Measurements from ENCODE around the gene SCAF11.
"Not testable (repeated sequence)": the region's sequence is repeated elsewhere in the genome, so short reads cannot be mapped to it uniquely, and the experiment has no call there.

Gene SCAF11, protein sequence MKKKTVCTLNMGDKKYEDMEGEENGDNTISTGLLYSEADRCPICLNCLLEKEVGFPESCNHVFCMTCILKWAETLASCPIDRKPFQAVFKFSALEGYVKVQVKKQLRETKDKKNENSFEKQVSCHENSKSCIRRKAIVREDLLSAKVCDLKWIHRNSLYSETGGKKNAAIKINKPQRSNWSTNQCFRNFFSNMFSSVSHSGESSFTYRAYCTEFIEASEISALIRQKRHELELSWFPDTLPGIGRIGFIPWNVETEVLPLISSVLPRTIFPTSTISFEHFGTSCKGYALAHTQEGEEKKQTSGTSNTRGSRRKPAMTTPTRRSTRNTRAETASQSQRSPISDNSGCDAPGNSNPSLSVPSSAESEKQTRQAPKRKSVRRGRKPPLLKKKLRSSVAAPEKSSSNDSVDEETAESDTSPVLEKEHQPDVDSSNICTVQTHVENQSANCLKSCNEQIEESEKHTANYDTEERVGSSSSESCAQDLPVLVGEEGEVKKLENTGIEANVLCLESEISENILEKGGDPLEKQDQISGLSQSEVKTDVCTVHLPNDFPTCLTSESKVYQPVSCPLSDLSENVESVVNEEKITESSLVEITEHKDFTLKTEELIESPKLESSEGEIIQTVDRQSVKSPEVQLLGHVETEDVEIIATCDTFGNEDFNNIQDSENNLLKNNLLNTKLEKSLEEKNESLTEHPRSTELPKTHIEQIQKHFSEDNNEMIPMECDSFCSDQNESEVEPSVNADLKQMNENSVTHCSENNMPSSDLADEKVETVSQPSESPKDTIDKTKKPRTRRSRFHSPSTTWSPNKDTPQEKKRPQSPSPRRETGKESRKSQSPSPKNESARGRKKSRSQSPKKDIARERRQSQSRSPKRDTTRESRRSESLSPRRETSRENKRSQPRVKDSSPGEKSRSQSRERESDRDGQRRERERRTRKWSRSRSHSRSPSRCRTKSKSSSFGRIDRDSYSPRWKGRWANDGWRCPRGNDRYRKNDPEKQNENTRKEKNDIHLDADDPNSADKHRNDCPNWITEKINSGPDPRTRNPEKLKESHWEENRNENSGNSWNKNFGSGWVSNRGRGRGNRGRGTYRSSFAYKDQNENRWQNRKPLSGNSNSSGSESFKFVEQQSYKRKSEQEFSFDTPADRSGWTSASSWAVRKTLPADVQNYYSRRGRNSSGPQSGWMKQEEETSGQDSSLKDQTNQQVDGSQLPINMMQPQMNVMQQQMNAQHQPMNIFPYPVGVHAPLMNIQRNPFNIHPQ (N-terminal part only)

GRCh38 chr12:45990468-45991283 lies at the start of gene SCAF11:
Gene SCAF11 (minus strand): TSS chr12:45990574. CDS start chr12:45964167, 26,407 bp downstream.
- DNase-seq (ENCODE audit: low read depth in 2 of 2), result peak; percentile 100

GRCh38 chr12:46037066-46037465 lies 46.7 kb upstream of the SCAF11 start:
- DNase-seq (ENCODE audit: low read depth in 2 of 2), result not testable (repeated sequence)

- no peak for DNase-seq (ENCODE audit: low read depth in 2 of 2)
Observed at GRCh38 chr12:46027172-46027571, 36.8 kb upstream of the SCAF11 start.

DNA sequence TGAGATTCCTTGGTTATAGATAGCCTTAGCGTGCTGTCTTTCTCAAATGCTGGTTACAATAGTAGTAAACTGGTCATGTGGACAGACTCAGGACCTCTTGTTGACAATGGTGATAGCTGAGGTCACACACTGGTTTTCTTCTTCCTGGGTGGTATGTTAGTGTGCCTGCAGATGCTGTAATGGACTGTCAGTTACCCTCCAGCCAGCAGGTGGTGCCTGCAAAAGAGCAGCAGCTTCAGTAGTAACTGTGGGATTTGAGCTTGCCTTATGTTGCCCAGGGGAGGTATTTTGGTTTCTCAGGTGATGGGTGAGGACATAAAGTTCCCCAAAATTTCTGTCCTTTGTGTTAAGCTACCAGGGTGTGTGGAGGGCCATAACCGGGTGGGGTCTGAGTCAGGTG lies 33.7 kb upstream of the SCAF11 start:
- DNase-seq (ENCODE audit: low read depth in 2 of 2), result no peak

GRCh38 chr12:46020768-46021167 lies 30.4 kb upstream of the SCAF11 start:
- no peak for DNase-seq (ENCODE audit: low read depth in 2 of 2)

DNA sequence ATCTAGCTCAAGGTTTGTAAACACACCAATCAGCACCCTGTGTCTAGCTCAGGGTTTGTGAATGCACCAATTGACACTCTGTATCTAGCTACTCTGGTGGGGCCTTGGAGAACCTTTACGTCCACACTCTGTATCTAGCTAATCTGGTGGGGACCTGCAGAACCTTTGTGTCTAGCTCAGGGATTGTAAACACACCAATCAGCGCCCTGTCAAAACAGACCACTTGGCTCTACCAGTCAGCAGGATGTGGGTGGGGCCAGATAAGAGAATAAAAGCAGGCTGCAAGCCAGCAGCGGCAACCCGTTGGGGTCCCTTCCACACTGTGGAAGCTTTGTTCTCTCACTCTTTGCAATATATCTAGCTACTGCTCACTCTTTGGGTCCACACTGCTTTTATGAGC lies 28.3 kb upstream of the SCAF11 start:
- not testable (repeated sequence) for DNase-seq (ENCODE audit: low read depth in 2 of 2)

DNA sequence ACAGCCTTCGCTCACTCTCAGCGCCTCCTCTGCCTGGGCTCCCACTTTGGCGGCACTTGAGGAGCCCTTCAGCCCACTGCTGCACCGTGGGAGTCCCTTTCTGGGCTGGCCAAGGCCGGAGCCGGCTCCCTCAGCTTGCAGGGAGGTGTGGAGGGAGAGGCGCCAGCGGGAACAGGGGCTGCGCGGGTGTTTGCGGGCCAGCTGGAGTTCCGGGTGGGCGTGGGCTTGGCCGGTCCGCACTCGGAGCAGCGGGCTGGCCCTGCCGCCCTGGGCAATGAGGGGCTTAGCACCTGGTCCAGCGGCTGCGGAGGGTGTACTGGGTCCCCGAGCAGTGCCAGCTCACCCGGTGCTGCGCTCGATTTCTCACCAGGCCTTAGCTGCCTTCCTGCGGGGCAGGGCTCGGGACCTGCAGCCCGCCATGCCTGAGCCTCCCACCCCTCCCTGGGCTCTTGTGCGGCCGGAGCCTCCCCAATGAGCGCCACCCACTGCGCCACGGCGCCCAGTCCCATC lies 27.5 kb upstream of the SCAF11 start:
- DNase-seq (ENCODE audit: low read depth in 2 of 2), result not testable (repeated sequence)

DNA sequence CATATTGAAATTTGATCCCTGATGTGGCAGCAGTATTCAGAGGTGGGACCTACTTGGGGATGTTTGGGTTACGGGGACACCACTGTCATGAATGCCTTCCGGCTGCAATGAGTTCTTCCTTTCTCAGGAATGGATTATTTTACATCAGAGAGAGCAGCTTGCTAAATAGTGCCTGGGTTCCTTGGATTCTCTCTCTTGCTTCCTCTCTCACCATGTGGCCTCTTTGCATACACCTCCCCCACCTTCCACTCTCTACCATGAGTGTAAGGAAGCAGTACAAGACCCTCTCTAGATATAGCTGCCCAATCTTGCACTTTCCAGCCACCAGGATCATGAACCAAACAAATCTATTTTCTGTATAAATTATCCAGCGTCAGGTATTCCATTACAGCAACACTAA lies 15.4 kb upstream of the SCAF11 start:
- no peak for DNase-seq (ENCODE audit: low read depth in 2 of 2)

DNA sequence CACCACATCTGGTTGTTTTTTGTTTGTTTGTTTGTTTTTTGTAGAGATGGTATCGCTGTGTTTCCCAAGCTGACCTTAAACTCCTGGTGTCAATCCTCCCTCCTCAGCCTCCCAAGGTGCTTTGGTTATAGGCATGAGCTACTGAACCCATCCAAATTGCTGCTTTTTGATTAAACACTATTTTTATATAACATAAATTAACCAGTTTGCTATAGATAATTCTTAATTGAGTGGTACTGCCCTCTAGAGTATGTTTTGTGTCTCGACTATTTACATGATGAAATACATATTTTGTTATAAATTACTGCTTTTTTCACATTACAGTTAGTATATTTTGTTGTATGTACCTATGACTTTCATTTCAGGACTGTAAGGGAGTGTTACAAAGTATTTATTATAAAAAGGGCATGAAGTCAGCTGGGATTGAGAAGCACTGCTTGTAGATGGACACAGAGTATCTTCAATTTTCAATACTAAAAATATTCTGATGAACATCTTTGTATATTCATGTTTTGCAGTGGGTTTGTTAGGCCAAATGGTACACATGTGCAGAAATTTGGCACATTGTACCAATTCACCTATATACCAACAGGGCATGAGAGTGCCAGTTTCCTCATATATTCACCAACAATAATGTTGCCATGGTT lies 14.9 kb upstream of the SCAF11 start:
- DNase-seq (ENCODE audit: low read depth in 2 of 2), result no peak

DNA sequence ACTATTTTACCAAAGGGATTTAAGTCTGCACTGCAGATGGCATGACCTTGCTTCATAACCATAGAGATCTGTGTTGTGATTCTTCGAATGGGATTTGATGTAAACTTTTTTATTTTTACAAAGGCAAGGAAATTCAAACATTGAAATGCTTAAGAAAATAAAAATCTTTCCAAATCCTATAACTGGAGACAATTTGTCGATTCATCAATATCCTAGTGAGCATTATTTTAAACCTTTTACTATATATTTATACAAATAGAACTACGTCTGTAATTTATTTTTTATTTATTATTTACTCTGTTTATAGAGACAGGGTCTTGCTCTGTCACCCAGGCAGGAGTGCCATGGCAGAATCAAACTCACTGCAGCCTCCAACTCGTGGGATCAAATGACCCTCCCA lies 14.3 kb upstream of the SCAF11 start:
- DNase-seq (ENCODE audit: low read depth in 2 of 2), result no peak

DNA sequence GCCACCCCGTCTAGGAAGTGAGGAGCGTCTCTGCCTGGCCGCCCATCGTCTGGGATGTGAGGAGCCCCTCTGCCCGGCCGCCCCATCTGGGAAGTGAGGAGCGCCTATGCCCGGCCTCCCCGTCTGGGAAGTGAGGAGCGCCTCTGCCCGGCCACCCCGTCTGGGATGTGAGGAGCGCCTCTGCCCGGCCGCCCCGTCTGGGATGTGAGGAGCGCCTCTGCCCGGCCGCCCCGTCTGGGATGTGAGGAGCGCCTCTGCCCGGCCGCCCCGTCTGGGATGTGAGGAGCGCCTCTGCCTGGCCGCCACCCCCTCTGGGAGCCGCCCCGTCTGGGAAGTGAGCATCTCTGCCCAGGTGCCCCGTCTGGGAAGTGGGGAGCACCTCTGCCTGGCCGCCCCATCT lies 9.7 kb upstream of the SCAF11 start:
- not testable (repeated sequence) for DNase-seq (ENCODE audit: low read depth in 2 of 2)

GRCh38 chr12:45994736-45995135 lies 4.4 kb upstream of the SCAF11 start:
- DNase-seq (ENCODE audit: low read depth in 2 of 2), result no peak

GRCh38 chr12:45991284-45992249 lies 1.2 kb upstream of the SCAF11 start:
- peak; percentile 55 to 62 for DNase-seq (ENCODE audit: low read depth in 2 of 2)

DNA sequence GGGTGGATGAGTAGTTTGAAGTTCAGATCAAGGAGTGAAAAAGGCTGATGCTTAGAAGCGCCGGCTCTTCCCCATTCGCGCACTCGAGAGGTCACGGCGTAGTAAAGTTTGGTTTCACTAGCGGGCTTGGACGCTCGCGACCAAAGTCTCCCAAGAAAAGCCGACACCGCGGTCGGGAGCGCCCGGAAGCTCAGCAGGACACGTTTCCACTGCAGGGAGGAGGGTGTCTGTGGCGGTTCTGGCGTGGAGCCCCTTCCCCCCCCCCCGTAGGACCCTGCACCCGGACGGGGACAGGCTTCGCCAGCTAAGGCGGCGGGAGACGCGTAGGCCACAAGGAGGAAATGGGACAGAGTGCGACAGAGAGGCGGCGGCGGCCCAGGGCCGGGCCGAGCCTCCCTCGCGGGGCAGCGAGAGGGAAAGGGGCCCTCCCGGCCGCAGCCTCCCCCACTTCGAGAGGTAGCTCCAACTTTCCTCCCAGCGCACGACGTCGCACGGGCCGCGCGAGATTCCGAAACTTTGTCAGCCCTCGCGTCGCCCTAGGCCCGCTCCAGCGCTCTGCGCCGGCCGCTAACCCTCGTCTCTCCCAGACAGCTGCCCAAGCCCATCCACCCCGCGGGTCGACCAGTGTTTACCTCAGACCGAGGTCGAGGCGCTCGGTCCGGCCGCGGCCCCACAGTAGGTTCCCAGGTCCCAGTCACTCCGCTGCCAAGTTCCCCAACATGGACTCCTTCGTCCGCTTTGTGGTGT lies 480 bp downstream of the SCAF11 start:
- DNase-seq (ENCODE audit: low read depth in 2 of 2), result peak; percentile 34 to 44

GRCh38 chr12:45989287-45989686 lies 1.1 kb downstream of the SCAF11 start:
- no peak for DNase-seq (ENCODE audit: low read depth in 2 of 2)

GRCh38 chr12:45988264-45988663 lies 2.1 kb downstream of the SCAF11 start:
- DNase-seq (ENCODE audit: low read depth in 2 of 2), result no peak

- no peak for DNase-seq (ENCODE audit: low read depth in 2 of 2)
Observed at GRCh38 chr12:45987340-45987727, 3.0 kb downstream of the SCAF11 start.

- DNase-seq (ENCODE audit: low read depth in 2 of 2), result no peak
Observed at GRCh38 chr12:45986641-45987339, 3.6 kb downstream of the SCAF11 start.

Measured in stimulated activated CD4-positive, alpha-beta T cell treated with anti-CD3 and anti-CD28 coated beads, Interleukin-4, amount 100 ng/mL, for 48 hours (primary cell).